ENCODE results near the gene TNIP3. TPM values are rescaled to one million over a fixed set of nuclear protein-coding genes. Genes with fewer than 3 reads are reported as not detected.

The TNIP3 gene
- polyA plus RNA-seq, 1 experiment = 0.20 TPM

- peak; percentile 55 for DNase-seq (ENCODE audit: low read depth)
- no peaks in the 10 kb centered on the region for H3K36me3 ChIP-seq (ENCODE audit: control insufficient read depth, insufficient read depth, low read length)
- H3K27me3 ChIP-seq (ENCODE audit: control insufficient read depth, insufficient read depth, low read length) = no peaks in the 10 kb centered on the region
- ChIA-PET CTCF (no interaction called here), POLR2A (no interaction called here)
- no peak for TF ChIP-seq CTCF (IDR thresholded peaks at IDR 0.05; ENCODE audit: insufficient read depth, low read depth, low read length)
- no peak overlapping the region for H3K4me3 ChIP-seq (ENCODE audit: low read depth, low read length)
Observed at GRCh38 chr4:121139533-121140222, 24.4 kb downstream of the TNIP3 start.

DNA sequence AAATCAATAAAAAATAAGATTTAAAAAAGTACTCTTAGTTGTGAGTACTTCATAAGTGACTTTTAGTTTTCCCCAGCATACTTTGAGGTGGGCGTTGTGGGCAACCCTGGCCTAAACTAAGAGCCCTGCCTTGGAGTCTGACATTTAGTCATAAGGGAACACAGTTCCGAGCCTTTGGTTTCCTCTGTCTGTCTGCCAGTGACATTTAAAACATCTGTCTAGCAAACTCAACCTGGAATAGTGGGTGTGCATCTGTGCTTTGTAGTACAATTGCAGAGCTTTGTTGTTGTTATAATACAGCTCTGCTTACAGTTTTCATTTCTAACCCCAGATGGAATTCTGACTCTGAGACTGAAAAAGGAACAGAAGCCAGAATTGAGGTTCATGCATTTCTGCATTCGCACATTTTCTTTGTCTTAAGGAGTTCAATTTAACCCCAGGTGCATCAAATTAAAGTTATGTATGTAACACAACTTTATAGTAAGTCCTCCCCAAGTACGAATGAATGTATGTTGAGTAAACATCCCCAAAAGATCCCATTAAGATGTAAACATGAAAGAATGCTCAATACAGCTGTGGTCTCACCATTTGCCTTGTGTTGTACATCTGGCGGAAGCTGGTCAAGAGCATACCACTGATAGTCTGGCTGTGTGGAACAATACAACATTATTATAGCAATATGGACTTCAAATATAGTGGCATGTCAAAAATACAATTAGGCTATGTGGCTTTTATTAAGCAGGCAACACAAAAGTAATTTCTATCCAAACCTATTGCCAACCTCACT lies 25.9 kb downstream of the TNIP3 start:
- no peak for DNase-seq (ENCODE audit: low read depth)
- H3K4me3 ChIP-seq (ENCODE audit: low read depth, low read length) = no peak overlapping the region
- no peaks in the 10 kb centered on the region for H3K36me3 ChIP-seq (ENCODE audit: control insufficient read depth, insufficient read depth, low read length)
- ChIA-PET CTCF (interaction anchor here (0.7 kb wide), 1 partner anchor 587 kb away, joined by 3 read pairs; no protein-coding TSS in a partner anchor), POLR2A (no interaction called here)
- H3K27me3 ChIP-seq (ENCODE audit: control insufficient read depth, insufficient read depth, low read length) = no peaks in the 10 kb centered on the region
- no peak for TF ChIP-seq CTCF (IDR thresholded peaks at IDR 0.05; ENCODE audit: insufficient read depth, low read depth, low read length)

DNA sequence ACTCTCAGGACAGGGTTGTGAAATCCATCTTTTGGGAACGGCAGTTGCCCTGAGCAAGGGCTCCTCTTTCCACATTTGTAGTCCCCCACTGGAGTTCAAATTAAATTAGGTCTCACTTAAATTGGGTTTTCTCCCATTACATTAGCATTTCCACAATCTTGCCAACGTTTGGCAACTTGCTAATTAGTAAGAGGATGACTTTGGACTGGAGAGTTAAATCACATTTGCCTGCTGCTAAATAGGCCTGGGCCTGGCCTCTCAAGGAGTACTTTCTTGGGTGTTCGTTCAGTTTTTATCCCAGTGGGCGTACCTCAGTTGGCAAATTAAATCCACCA lies 33.8 kb downstream of the TNIP3 start:
- no peak for DNase-seq (ENCODE audit: low read depth)
- no peak for TF ChIP-seq CTCF (IDR thresholded peaks at IDR 0.05; ENCODE audit: insufficient read depth, low read depth, low read length)
- H3K27me3 ChIP-seq (ENCODE audit: control insufficient read depth, insufficient read depth, low read length) = no peaks in the 10 kb centered on the region
- no peak overlapping the region for H3K4me3 ChIP-seq (ENCODE audit: low read depth, low read length)
- ChIA-PET POLR2A (no interaction called here), CTCF (no interaction called here)
- no peaks in the 10 kb centered on the region for H3K36me3 ChIP-seq (ENCODE audit: control insufficient read depth, insufficient read depth, low read length)

DNA sequence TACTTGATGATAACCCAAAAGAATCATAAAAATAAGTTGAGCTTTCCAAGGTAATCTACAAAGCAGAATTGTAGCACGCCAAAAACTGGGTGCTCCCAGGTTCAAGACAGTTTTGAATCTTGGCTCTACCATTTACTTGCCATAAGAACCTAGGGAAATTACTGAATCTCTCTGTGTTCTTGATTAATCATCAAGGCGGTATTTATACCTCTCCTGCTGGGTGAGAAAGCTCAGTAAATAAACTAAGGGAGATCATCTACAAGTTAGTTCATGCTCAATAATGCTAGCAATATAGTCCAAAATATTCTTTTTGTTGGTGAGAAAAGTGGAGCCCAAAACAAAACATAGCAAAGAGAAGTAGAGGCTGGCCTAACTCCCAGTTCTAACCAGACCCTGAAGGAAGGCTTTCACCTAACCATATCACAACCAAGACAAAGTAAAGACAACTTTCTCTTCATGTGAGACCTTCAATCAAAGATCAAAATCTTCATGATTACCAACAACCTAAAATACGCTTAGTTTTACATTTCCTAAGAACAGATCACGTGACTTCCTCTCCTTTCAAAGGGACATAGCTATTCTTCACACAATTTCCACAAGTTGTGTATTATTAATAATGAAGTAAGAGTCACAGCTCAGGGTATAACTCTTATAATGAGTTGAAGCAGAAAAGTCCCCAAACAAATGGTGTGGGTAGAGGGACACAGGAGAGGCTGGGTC lies 34.4 kb downstream of the TNIP3 start:
- no peak for DNase-seq (ENCODE audit: low read depth)
- CTCF ChIA-PET = no interaction called here
- no peak for TF ChIP-seq CTCF (IDR thresholded peaks at IDR 0.05; ENCODE audit: insufficient read depth, low read depth, low read length)
- Histone ChIP-seq H3K4me3 (ENCODE audit: low read depth, low read length) (no peak overlapping the region), H3K36me3 (ENCODE audit: control insufficient read depth, insufficient read depth, low read length) (no peaks in the 10 kb centered on the region), H3K27me3 (ENCODE audit: control insufficient read depth, insufficient read depth, low read length) (no peaks in the 10 kb centered on the region)
- POLR2A ChIA-PET = no interaction called here

DNA sequence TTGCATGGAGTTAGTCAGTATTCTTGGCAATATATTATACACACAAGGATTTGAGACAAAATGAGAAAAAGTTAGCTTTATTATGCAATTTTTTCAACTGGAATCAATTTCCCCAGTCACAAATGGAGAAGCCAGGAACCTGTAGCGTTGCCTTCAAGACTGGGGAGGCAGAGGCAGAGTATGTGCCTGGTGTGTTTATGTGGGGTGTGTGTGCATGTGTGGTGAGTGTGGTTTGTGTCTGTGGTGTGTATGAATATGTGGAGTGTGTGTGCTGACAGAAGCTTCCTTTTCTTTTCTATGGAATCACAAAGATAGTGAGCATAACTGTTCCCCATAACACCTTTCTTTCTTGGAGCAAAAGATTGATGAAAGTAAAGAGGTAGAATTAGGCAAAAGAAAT lies 37.0 kb downstream of the TNIP3 start:
- POLR2A ChIA-PET = no interaction called here
- H3K36me3 ChIP-seq (ENCODE audit: control insufficient read depth, insufficient read depth, low read length) = no peaks in the 10 kb centered on the region
- no peak for TF ChIP-seq CTCF (IDR thresholded peaks at IDR 0.05; ENCODE audit: insufficient read depth, low read depth, low read length)
- CTCF ChIA-PET = no interaction called here
- H3K4me3 ChIP-seq (ENCODE audit: low read depth, low read length) = no peak overlapping the region
- DNase-seq (ENCODE audit: low read depth) = no peak
- no peaks in the 10 kb centered on the region for H3K27me3 ChIP-seq (ENCODE audit: control insufficient read depth, insufficient read depth, low read length)

Data from BJ (cell line).